Activated T-cell treated with anti-CD3 and anti-CD28 coated beads, Interleukin-2, amount 50 U/mL, for 72 hours (primary cell): ENCODE results near the gene AQP2. TPM values are rescaled to one million over a fixed set of nuclear protein-coding genes. Genes with fewer than 3 reads are reported as not detected.
"Not testable (repeated sequence)": the region's sequence is repeated elsewhere in the genome, so short reads cannot be mapped to it uniquely, and the experiment has no call there.

Experiments
- ATAC-seq, 2 donors: fragments of 150-1000 bp; cut with Tn5 transposase; replicated peaks in 1 of 2; 2 replicates each; pipeline ENCODE4 v1.10.0; 2021; ENCODE audit warnings: moderate library complexity in 2 of 2, mild to moderate bottlenecking in 1 of 2
- DNase-seq, 2 donors: peaks; one replicate each; pipeline ENCODE4 v3.0.0; 2021 to 2022; ENCODE audit warnings: mixed read lengths in 1 of 2
- H3K27ac Mint-ChIP-seq: one replicate; pipeline ENCODE4 v1.8.0; 2022; ENCODE audit warnings: mild to moderate bottlenecking, moderate library complexity, mixed read lengths
- H3K27me3 Mint-ChIP-seq: one replicate; pipeline ENCODE4 v1.8.0; 2022; ENCODE audit warnings: low read depth, mixed read lengths
- H3K36me3 Mint-ChIP-seq, 2 donors: one replicate each; pipeline ENCODE4 v1.8.0; 2022; ENCODE audit warnings: mixed read lengths in 2 of 2, mild to moderate bottlenecking in 1 of 2; ENCODE audit not compliant: insufficient read depth in 2 of 2
- H3K4me1 Mint-ChIP-seq: one replicate; pipeline ENCODE4 v1.8.0; 2022; ENCODE audit warnings: low read depth, mixed read lengths
- H3K4me3 Mint-ChIP-seq, 2 donors: one replicate each; pipeline ENCODE4 v1.8.0; 2022; ENCODE audit warnings: mild to moderate bottlenecking in 2 of 2, mixed read lengths in 2 of 2, moderate library complexity in 2 of 2
- H3K9me3 Mint-ChIP-seq, 2 donors: one replicate each; pipeline ENCODE4 v1.8.0; 2022; ENCODE audit warnings: mixed read lengths in 2 of 2
- total RNA-seq, 2 donors: library from RNA; stranded (reverse); gene quantifications; one replicate each; pipeline ENCODE4 v1.2.3, GENCODE V29; 2022

The AQP2 gene
- total RNA-seq, 2 donors from 2014 or later: not detected

DNA sequence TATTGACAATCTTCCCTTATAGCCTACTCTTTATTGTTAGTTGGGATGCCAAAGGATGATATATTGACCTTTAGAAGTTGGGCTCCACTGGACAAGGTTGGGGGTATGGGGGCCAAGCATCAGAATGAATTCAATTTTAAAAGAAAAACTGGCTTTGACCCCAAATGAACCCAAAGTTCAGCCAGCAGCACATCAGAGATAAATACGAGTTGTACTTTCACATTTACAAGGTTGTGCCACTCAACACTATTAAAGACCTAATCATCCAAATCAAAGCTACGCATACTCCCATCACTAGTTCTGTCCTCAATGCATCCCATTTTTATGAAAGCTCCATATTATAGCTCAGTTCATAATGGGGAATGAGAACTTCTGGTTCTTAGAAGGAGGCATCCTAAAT, 38.9 kb downstream of the AQP2 start:
- H3K4me3 Mint-ChIP-seq, ATAC-seq, H3K27me3 Mint-ChIP-seq, H3K9me3 Mint-ChIP-seq, DNase-seq, H3K27ac Mint-ChIP-seq, H3K4me1 Mint-ChIP-seq: not testable (repeated sequence)
- peaks cover 10 to 37% of the 10 kb centered on the region in 2 donors for H3K36me3 Mint-ChIP-seq

DNA sequence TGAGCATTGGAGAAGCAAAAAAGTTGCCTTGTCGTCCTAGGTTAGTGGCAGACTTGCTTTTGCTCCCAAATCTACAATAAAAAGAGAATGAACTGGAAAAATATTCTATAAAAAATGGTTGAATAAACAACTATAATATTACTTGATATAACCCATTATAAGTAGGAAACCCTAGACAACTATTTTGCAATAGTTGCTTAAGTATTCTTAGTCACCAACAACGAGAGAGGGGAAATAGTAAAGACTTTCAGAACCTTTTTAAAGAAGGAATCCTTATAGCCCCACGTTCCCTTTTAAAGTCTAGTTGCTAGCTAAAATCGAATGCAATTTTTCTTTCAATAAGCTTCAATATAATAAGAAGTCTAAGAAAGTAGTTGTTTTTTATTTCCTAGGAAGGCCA, 39.7 kb downstream of the AQP2 start:
- Mint-ChIP-seq H3K4me1 (peaks cover 9% of the 10 kb centered on the region), H3K4me3 (no peak overlapping the region), H3K9me3 (no peaks in the 10 kb centered on the region), H3K36me3 (peaks cover 10 to 44% of the 10 kb centered on the region in 2 donors), H3K27me3 (no peaks in the 10 kb centered on the region), H3K27ac (no peak overlapping the region)
- no peak for DNase-seq
- no peak for ATAC-seq

DNA sequence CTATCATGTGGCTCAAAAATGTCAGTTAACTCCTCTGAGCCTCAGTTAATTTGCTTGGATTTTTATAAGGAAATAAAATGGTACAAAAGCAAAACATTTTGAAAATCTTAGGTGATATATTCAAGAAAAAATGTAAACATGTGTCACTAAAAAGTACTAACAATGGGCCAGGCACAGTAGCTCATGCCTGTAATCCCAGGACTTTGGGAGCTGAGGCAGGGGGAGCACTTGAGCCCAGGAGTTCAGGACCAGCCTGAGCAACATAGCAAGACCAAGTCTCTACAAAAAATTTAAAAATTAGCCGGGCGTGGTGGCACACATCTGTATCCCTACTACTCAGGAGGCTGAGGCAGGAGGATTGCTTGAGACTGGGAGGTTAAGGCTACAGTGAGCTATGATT, 47.9 kb downstream of the AQP2 start:
- DNase-seq (no peak), ATAC-seq (no peak)
- H3K36me3 Mint-ChIP-seq: peaks cover 13 to 48% of the 10 kb centered on the region in 2 donors
- no peaks in the 10 kb centered on the region for H3K4me1 Mint-ChIP-seq
- H3K9me3 Mint-ChIP-seq: no peaks in the 10 kb centered on the region
- no peak overlapping the region for H3K27ac Mint-ChIP-seq
- no peak overlapping the region for H3K4me3 Mint-ChIP-seq
- no peaks in the 10 kb centered on the region for H3K27me3 Mint-ChIP-seq

DNA sequence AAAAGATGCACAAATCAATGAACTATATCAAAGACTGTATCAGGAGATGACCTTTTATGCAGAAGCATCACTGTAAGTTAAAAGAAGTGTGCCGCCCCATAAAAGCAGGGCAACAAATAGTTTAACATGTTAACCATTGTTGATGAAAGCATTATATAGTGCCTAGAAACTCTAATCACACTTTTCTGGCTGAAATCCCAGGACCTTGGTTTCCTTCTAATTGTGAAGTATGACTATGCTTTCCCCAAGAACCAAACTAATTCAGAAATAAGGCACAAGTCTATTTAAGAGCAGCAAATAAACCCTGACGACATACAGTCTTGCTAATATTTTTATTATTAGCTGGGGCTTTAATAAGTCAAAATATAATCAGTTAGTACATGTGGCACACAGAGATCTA, 53.1 kb downstream of the AQP2 start:
- Mint-ChIP-seq H3K4me3 (no peak overlapping the region), H3K36me3 (peaks cover 15 to 32% of the 10 kb centered on the region in 2 donors), H3K4me1 (no peaks in the 10 kb centered on the region), H3K27ac (no peak overlapping the region), H3K27me3 (no peaks in the 10 kb centered on the region), H3K9me3 (no peaks in the 10 kb centered on the region)
- no peak for ATAC-seq
- no peak for DNase-seq

DNA sequence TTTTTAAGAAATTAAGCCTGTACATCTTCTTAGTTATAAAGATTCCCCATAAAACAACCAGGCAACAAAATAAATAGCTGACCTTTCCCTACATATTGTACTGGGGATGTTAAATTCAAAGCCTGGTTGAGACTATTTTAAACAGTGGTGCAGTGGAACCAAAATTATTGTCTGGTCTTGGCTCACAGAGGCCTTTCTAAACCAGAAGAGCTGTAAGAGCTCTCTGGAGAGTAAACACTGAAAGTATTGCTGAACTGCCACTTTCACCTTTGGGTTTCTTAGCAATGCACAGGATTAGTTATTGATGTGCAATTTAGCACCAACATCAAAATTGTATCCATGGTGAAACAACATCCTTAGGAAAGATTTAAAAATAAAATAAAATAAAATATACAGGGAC, 54.2 kb downstream of the AQP2 start:
- Mint-ChIP-seq H3K27me3 (no peaks in the 10 kb centered on the region), H3K9me3 (no peaks in the 10 kb centered on the region), H3K36me3 (peaks cover 13 to 30% of the 10 kb centered on the region in 2 donors), H3K4me3 (no peak overlapping the region), H3K27ac (no peak overlapping the region), H3K4me1 (no peaks in the 10 kb centered on the region)
- ATAC-seq (no peak), DNase-seq (no peak)

DNA sequence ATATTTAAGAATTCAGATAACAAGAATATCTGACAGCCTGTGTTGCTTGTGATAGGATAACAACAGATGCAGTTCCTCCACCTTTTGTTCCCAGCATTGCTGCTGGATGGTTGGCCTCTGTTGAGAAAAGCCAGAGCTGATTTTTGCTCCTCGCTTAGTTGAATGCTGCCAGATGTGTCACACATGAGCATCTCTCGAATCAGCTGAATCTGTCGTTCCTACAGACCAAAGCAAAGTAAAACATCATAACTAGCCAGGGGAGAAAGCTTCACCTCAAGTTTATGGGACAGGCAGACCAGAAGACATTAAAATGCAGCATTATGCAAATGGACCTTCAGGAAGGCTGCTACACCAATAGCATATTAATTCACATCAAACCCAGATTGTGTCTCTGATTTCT, 54.6 kb downstream of the AQP2 start:
- no peaks in the 10 kb centered on the region for H3K9me3 Mint-ChIP-seq
- H3K27ac Mint-ChIP-seq: no peak overlapping the region
- ATAC-seq (no peak), DNase-seq (no peak)
- no peaks in the 10 kb centered on the region for H3K4me1 Mint-ChIP-seq
- no peaks in the 10 kb centered on the region for H3K27me3 Mint-ChIP-seq
- H3K4me3 Mint-ChIP-seq: no peak overlapping the region
- peaks cover 13 to 31% of the 10 kb centered on the region in 2 donors for H3K36me3 Mint-ChIP-seq

DNA sequence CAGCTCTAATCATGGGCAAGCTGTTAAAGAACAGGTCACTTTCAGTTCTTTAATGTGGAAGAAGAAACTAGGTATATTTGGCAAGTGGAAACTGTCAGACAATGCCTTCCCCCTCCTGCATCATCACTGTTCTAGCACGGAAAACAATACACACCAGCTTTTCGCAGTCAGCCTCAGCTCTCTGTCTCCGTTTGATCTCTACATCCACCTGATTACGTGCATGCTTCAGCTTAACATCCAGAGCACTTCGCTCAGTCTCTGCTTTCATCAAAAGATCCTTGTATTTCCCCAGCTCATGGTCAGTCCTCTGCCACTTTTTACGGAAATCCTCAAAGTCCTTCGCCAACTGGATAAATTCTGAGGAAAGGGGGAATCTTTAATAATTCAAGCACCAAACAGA, 55.7 kb downstream of the AQP2 start:
- Mint-ChIP-seq H3K36me3 (peaks cover 11 to 30% of the 10 kb centered on the region in 2 donors), H3K27me3 (no peaks in the 10 kb centered on the region), H3K27ac (no peak overlapping the region), H3K9me3 (no peaks in the 10 kb centered on the region), H3K4me3 (no peak overlapping the region), H3K4me1 (no peaks in the 10 kb centered on the region)
- DNase-seq (no peak), ATAC-seq (no peak)

DNA sequence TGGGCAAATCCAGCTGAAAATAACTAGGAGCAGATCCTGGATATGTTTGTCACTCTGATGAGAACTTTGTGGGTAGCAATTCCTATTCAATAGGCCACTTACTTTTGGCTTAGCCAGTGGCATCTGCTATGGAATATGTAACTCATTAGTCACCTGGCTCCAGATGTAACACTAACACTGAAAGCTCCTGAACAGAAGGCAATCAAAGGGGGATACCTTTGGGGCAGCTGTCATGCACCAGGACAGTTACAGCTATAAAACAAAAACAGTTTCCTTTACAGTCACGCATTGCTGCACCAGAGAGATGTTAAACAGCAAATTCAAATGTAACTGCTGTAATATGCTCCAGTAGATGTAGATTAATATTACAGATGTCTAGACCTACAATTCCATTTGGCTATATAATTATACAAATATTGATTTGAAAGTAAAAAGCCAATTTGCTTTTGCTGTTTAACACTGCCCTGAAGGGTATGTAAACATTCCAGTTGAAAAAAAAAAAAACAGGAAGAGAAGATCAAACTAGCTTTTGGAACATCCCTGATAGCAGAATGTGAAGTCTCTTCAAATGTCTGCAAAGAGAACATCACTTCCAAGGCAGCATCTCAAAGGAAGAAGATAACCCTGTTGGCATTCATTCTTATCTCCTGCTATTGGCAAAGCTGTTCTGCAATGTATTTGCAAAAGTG, 56.4 kb downstream of the AQP2 start:
- Mint-ChIP-seq H3K9me3 (no peaks in the 10 kb centered on the region), H3K4me3 (no peak overlapping the region), H3K27me3 (no peaks in the 10 kb centered on the region), H3K4me1 (no peaks in the 10 kb centered on the region), H3K27ac (no peak overlapping the region), H3K36me3 (peaks cover 11 to 28% of the 10 kb centered on the region in 2 donors)
- DNase-seq (no peak), ATAC-seq (no peak)

Other genes starting within 250 kb of the AQP2 start
- 10 to 100 TPM; 40.6 to 42.0 TPM for gene FMNL3, start 243.3 kb upstream of the AQP2 start, total RNA-seq
- 100 to 1,000 TPM; 755 to 785 TPM for gene TMBIM6, start 209.2 kb upstream of the AQP2 start, total RNA-seq
- gene NCKAP5L, start 122.3 kb upstream of the AQP2 start, total RNA-seq: 1 to 10 TPM; 5.4 to 5.6 TPM
- 10 to 100 TPM in 1 of 2 donors, 1 to 10 TPM in 1; 9.0 to 10.8 TPM for gene BCDIN3D, start 107.6 kb upstream of the AQP2 start, total RNA-seq
- under 1 TPM; 0.39 to 0.67 TPM for gene FAIM2, start 46.8 kb upstream of the AQP2 start, total RNA-seq
- not detected for gene AQP5, start 11.1 kb downstream of the AQP2 start, total RNA-seq
- gene AQP6, start 22.2 kb downstream of the AQP2 start, total RNA-seq: not detected
- gene RACGAP1, start 74.8 kb downstream of the AQP2 start, total RNA-seq: 100 to 1,000 TPM; 121 to 150 TPM
- gene ASIC1, start 106.9 kb downstream of the AQP2 start, total RNA-seq: 10 to 100 TPM in 1 of 2 donors, 1 to 10 TPM in 1; 5.8 to 12.4 TPM
- gene SMARCD1, start 134.6 kb downstream of the AQP2 start, total RNA-seq: 100 to 1,000 TPM in 1 of 2 donors, 10 to 100 TPM in 1; 91.0 to 111 TPM
- 1 to 10 TPM; 1.6 to 3.5 TPM for gene GPD1, start 153.3 kb downstream of the AQP2 start, total RNA-seq
- gene COX14, start 161.5 kb downstream of the AQP2 start, total RNA-seq: 10 to 100 TPM; 41.5 to 50.1 TPM
- 10 to 100 TPM; 82.5 to 87.6 TPM for gene CERS5, start 216.6 kb downstream of the AQP2 start, total RNA-seq